IMR-90 (cell line): ENCODE data around the gene SF3B2. TPM values are rescaled to one million over a fixed set of nuclear protein-coding genes. Genes with fewer than 3 reads are reported as not detected.

Source experiments
- ATAC-seq: fragments of 200-7000 bp; cut with Tn5 transposase; 2 replicates; pipeline ENCODE4 v1.9.1; 2020; ENCODE audit warnings: low read depth, mild to moderate bottlenecking, moderate library complexity
- BruUV-seq: library from RNA; stranded (reverse); fragments of 400-500 nt; replicated peaks from 2 replicates; lab custom pipeline; 2021; lab: Mats Ljungman, UMichigan
- CTCF ChIA-PET: fragments of 300-600 bp; formaldehyde crosslinking; extraction: SDS; loops from one replicate; lab custom pipeline; 2021; ENCODE audit warnings: antibody characterized with exemption; lab: Yijun Ruan, JAX
- POLR2A ChIA-PET: fragments of 300-600 bp; sonication (Branson Sonifier 250); formaldehyde crosslinking; loops from one replicate; lab custom pipeline; 2022; ENCODE audit warnings: antibody characterized with exemption; ENCODE audit not compliant: unreplicated experiment; lab: Charles Lee
- DNase-seq: peaks from one replicate; pipeline ENCODE4 v3.0.0; 2013
- H2AFZ ChIP-seq: replicated peaks from 2 replicates; pipeline ENCODE3; 2013; ENCODE audit warnings: low read length, mild to moderate bottlenecking; ENCODE audit not compliant: poor library complexity
- H2AK5ac ChIP-seq: 2 replicates; pipeline ENCODE4 v1.6.1; 2013; ENCODE audit warnings: low read depth, low read length, inconsistent platforms
- H2AK9ac ChIP-seq: replicated peaks from 2 replicates; pipeline ENCODE3; 2013; ENCODE audit warnings: mild to moderate bottlenecking, low read depth, low read length, moderate library complexity; ENCODE audit not compliant: poor library complexity
- H2BK120ac ChIP-seq: 2 replicates; pipeline ENCODE4 v1.6.1; 2013; ENCODE audit warnings: low read depth, low read length, inconsistent platforms
- H2BK15ac ChIP-seq: 3 replicates; pipeline ENCODE4 v1.6.1; 2013; ENCODE audit warnings: low read depth, low read length, inconsistent platforms
- H2BK20ac ChIP-seq: 2 replicates; pipeline ENCODE4 v1.6.1; 2013; ENCODE audit warnings: low read depth, mild to moderate bottlenecking, inconsistent platforms, low read length, moderate library complexity
- H2BK5ac ChIP-seq: 2 replicates; pipeline ENCODE4 v1.6.1; 2013; ENCODE audit warnings: mild to moderate bottlenecking, low read depth, low read length, inconsistent platforms; ENCODE audit not compliant: poor library complexity, severe bottlenecking
- H3K14ac ChIP-seq: replicated peaks from 2 replicates; pipeline ENCODE4 v1.6.1; 2013; ENCODE audit warnings: low read depth, low read length, inconsistent platforms
- H3K18ac ChIP-seq: 2 replicates; pipeline ENCODE4 v1.6.1; 2013; ENCODE audit warnings: low read depth, low read length, control low read depth
- H3K23ac ChIP-seq: 2 replicates; pipeline ENCODE4 v1.6.1; 2013; ENCODE audit warnings: low read depth, low read length, inconsistent platforms
- H3K27ac ChIP-seq: 2 replicates; pipeline ENCODE4 v1.5.1; 2013; ENCODE audit warnings: mild to moderate bottlenecking, control low read depth, low read length; ENCODE audit not compliant: insufficient read depth
- H3K27me3 ChIP-seq: 2 replicates; pipeline ENCODE4 v1.6.1; 2013; ENCODE audit warnings: low read length; ENCODE audit not compliant: control insufficient read depth, insufficient read depth
- H3K36me3 ChIP-seq: 2 replicates; pipeline ENCODE4 v1.6.1; 2013; ENCODE audit warnings: low read length, mixed read lengths; ENCODE audit not compliant: control insufficient read depth, insufficient read depth
- H3K4ac ChIP-seq: 2 replicates; pipeline ENCODE4 v1.6.1; 2013; ENCODE audit warnings: low read depth, low read length, inconsistent platforms
- H3K4me1 ChIP-seq: 2 replicates; pipeline ENCODE4 v1.6.1; 2013; ENCODE audit warnings: low read length, mixed read lengths; ENCODE audit not compliant: control insufficient read depth, insufficient read depth
- H3K4me2 ChIP-seq: 2 replicates; pipeline ENCODE4 v1.6.1; 2013; ENCODE audit warnings: low read depth, mild to moderate bottlenecking, control low read depth, low read length, moderate library complexity
- H3K4me3 ChIP-seq: 2 replicates; pipeline ENCODE4 v1.5.1; 2013; ENCODE audit warnings: low read depth, mild to moderate bottlenecking, control low read depth, low read length, moderate library complexity; ENCODE audit not compliant: insufficient read depth
- H3K56ac ChIP-seq: 2 replicates; pipeline ENCODE4 v1.6.1; 2013; ENCODE audit warnings: low read length, inconsistent platforms; ENCODE audit not compliant: insufficient read depth; ENCODE audit errors: extremely low read depth
- H3K79me1 ChIP-seq, 2 experiments: 2 replicates each; pipeline ENCODE4 v1.6.1; 2013; ENCODE audit warnings: low read length in 2 of 2, inconsistent platforms in 1 of 2, low read depth in 1 of 2
- H3K9ac ChIP-seq: 2 replicates; pipeline ENCODE4 v1.6.1; 2013; ENCODE audit warnings: low read depth, low read length, control low read depth
- H3K9me1 ChIP-seq: 2 replicates; pipeline ENCODE4 v1.6.1; 2013; ENCODE audit warnings: low read length, inconsistent platforms; ENCODE audit not compliant: insufficient read depth
- H3K9me3 ChIP-seq: 2 replicates; pipeline ENCODE4 v1.6.1; 2013; ENCODE audit warnings: low read length; ENCODE audit not compliant: control insufficient read depth, insufficient read depth
- H4K20me1 ChIP-seq: 2 replicates; pipeline ENCODE4 v1.6.1; 2013; ENCODE audit warnings: low read length, inconsistent platforms; ENCODE audit not compliant: insufficient read depth
- H4K5ac ChIP-seq: 2 replicates; pipeline ENCODE4 v1.6.1; 2013; ENCODE audit warnings: mild to moderate bottlenecking, low read depth, low read length, control low read depth
- H4K8ac ChIP-seq, 2 experiments: 2 replicates each; pipeline ENCODE4 v1.6.1; 2013; ENCODE audit warnings: low read depth in 2 of 2, low read length in 2 of 2, control low read depth in 1 of 2, inconsistent platforms in 1 of 2
- H4K91ac ChIP-seq: 2 replicates; pipeline ENCODE4 v1.6.1; 2013; ENCODE audit warnings: low read depth, low read length, inconsistent platforms; ENCODE audit not compliant: insufficient read depth
- CEBPB ChIP-seq: IDR thresholded peaks from 2 replicates; pipeline ENCODE4 v1.6.1; 2012; ENCODE audit warnings: low read depth, low read length, improper control_type of control experiment
- CHD1 ChIP-seq: IDR thresholded peaks from 2 replicates; pipeline ENCODE4 v1.6.1; 2012; ENCODE audit warnings: low read depth, low read length, improper control_type of control experiment
- FOS ChIP-seq: fragments of 150-350 bp; IDR thresholded peaks from 2 replicates; pipeline ENCODE4 v1.6.1; 2016; ENCODE audit warnings: low read depth, low read length
- MAZ ChIP-seq: IDR thresholded peaks from 2 replicates; pipeline ENCODE4 v1.6.1; 2012; ENCODE audit warnings: low read depth, mild to moderate bottlenecking, low read length, improper control_type of control experiment, moderate library complexity, borderline replicate concordance
- MXI1 ChIP-seq: IDR thresholded peaks from 2 replicates; pipeline ENCODE4 v1.6.1; 2012; ENCODE audit warnings: low read depth, mild to moderate bottlenecking, low read length, moderate library complexity, borderline replicate concordance
- NFE2L2 ChIP-seq: fragments of 150-350 bp; IDR thresholded peaks from 2 replicates; pipeline ENCODE4 v1.6.1; 2016; ENCODE audit warnings: low read depth, mild to moderate bottlenecking, low read length
- RAD21 ChIP-seq: IDR thresholded peaks from 2 replicates; pipeline ENCODE4 v1.6.1; 2012; ENCODE audit warnings: low read length, improper control_type of control experiment
- SMC3 ChIP-seq: fragments of 150-350 bp; IDR thresholded peaks from 2 replicates; pipeline ENCODE4 v1.6.1; 2016; ENCODE audit warnings: low read depth, mild to moderate bottlenecking, antibody characterized with exemption, low read length, moderate library complexity
- WGBS, 2 experiments: methylation state at CpG; one replicate each; pipeline versions ENCODE4 v1.1.5 to v1.1.7; 2013; ENCODE audit warnings: missing lambda C conversion rate in 2 of 2; ENCODE audit not compliant: insufficient read length in 1 of 2; ENCODE audit errors: extremely low coverage in 2 of 2; 5-methylcytosine and 5-hydroxymethylcytosine counted together
- dilution Hi-C: fragments of 300-500 bp; cut with HindIII; formaldehyde crosslinking; loops from one replicate; pipeline ENCODE4 v1.14.3; 2018; ENCODE audit warnings: low sequenced_read_pairs; ENCODE audit not compliant: unreplicated experiment
- in situ Hi-C: fragments of 300-500 bp; cut with MboI; formaldehyde crosslinking; loops from 3 replicates; pipeline ENCODE4 v1.14.3; 2019; ENCODE audit warnings: low sequenced_read_pairs, inconsistent platforms, mixed read lengths
- intact Hi-C: fragments of 100-400 bp; cut with micrococcal nuclease; formaldehyde crosslinking; loops from 2 replicates; pipeline ENCODE4 v1.10.0; 2022
- polyA plus RNA-seq, 3 experiments: library from polyadenylated mRNA; depleted of rRNA; stranded (reverse); fragments of >200 nt; gene quantifications; 2 replicates each; pipeline ENCODE4 v1.2.3, GENCODE V29; 2012; ENCODE audit warnings: low replicate concordance in 1 of 3
- total RNA-seq: library from RNA; depleted of rRNA; stranded (reverse); fragments of >200 nt; gene quantifications from 2 replicates; pipeline ENCODE4 v1.2.3, GENCODE V29; 2012
- TF ChIP-seq, protein P1 (sequence below): fragments of 150-350 bp; IDR thresholded peaks from 2 replicates; pipeline ENCODE4 v1.6.1; 2017; ENCODE audit warnings: mild to moderate bottlenecking, antibody characterized with exemption, low read length, low read depth

The SF3B2 gene
- total and polyA plus RNA-seq, 2 of the 4 experiments (the other 2 are of a cell fraction): 120 to 122 TPM

DNA sequence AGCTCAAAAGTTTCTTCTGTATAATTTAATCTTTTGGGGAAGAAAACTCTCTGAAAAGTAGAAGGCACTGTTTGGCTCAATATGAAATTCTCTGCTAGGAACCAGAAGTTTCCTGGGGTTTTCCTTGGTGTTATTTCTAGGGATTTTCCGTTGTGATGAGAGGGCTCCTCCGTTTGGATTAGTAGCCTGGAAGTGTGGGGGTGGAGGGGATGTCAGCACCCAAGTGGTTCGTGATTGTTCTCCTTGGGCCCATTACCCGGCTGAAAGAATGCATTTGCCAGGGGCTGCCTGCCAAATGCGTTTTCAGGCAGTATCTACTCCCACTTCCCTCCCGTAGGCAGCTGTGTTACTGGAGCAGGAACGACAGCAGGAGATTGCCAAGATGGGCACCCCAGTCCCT lies 4.3 kb downstream of the SF3B2 start:
- H3K4me1 ChIP-seq: peaks cover 2% of the 10 kb centered on the region
- H2AFZ ChIP-seq: no peak overlapping the region
- no peak overlapping the region for H3K23ac ChIP-seq
- H3K18ac ChIP-seq: no peak overlapping the region
- no peaks in the 10 kb centered on the region for H3K9me3 ChIP-seq
- no peaks in the 10 kb centered on the region for H3K27me3 ChIP-seq
- no peak overlapping the region for H3K4me2 ChIP-seq
- ChIA-PET CTCF (no interaction called here), POLR2A (no interaction called here)
- no peaks in the 10 kb centered on the region for H3K9me1 ChIP-seq
- H3K36me3 ChIP-seq: peaks cover 55% of the 10 kb centered on the region
- in situ Hi-C loops: no loop called here
- H3K14ac ChIP-seq: no peak overlapping the region
- no peak overlapping the region for H2BK5ac ChIP-seq
- no peak overlapping the region for H3K4me3 ChIP-seq
- no peak overlapping the region for H3K27ac ChIP-seq
- no peak overlapping the region for H3K56ac ChIP-seq
- H3K9ac ChIP-seq: no peak overlapping the region
- no peak overlapping the region for H2BK15ac ChIP-seq
- H4K5ac ChIP-seq: no peak overlapping the region
- no peak overlapping the region for H4K8ac ChIP-seq
- DNase-seq (no peak), ATAC-seq (no peak)
- no peak overlapping the region for H2BK120ac ChIP-seq
- WGBS, 2 experiments: 100% methylated on average over 2 of the region's 7 CpGs; no CpG with 5 or more reads in 1 of the 2 experiments
- peaks cover 14% of the 10 kb centered on the region; the same call in 1 of the 2 replicates for H4K20me1 ChIP-seq
- intact Hi-C loops: no loop called here
- peaks cover 40 to 53% of the 10 kb centered on the region in 2 experiments for H3K79me1 ChIP-seq
- dilution Hi-C loops: no loop called here
- no peak overlapping the region for H2AK9ac ChIP-seq
- TF ChIP-seq, protein P1, sequence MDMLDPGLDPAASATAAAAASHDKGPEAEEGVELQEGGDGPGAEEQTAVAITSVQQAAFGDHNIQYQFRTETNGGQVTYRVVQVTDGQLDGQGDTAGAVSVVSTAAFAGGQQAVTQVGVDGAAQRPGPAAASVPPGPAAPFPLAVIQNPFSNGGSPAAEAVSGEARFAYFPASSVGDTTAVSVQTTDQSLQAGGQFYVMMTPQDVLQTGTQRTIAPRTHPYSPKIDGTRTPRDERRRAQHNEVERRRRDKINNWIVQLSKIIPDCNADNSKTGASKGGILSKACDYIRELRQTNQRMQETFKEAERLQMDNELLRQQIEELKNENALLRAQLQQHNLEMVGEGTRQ: no peak
- no peak for TF ChIP-seq NFE2L2
- TF ChIP-seq MAZ: no peak
- TF ChIP-seq MXI1: no peak
- TF ChIP-seq RAD21: no peak
- no peak for TF ChIP-seq CHD1
- TF ChIP-seq FOS: no peak
- no peak for TF ChIP-seq SMC3
- no peak for TF ChIP-seq CEBPB
- H2AK5ac ChIP-seq: no peak overlapping the region
- H2BK20ac ChIP-seq: no peak overlapping the region
- H3K4ac ChIP-seq: no peak overlapping the region
- no peak overlapping the region for H4K91ac ChIP-seq
- BruUV-seq: no TSS peak
